HepG2 (cell line): ENCODE measurements around the gene PKMYT1. TPM values are rescaled to one million over a fixed set of nuclear protein-coding genes. Genes with fewer than 3 reads are reported as not detected.

Experiments
- EP300 ChIP-seq, 3 experiments: sonication (generic) in 1 of 3; formaldehyde crosslinking in 1 of 3; IDR thresholded peaks; 2 replicates each; pipeline versions ENCODE4 v1.5.1 to v1.6.1; 2011 to 2020; ENCODE audit warnings: low read depth in 2 of 3, low read length in 2 of 3, borderline replicate concordance in 1 of 3, improper control_type of control experiment in 1 of 3, mild to moderate bottlenecking in 1 of 3, missing genetic modification reagents in 1 of 3, moderate library complexity in 1 of 3
- GPN1 ChIP-seq: sonication (generic); formaldehyde crosslinking; IDR thresholded peaks from 2 replicates; pipeline ENCODE4 v1.5.1; 2020; ENCODE audit warnings: missing genetic modification reagents, borderline replicate concordance
- HDAC1 ChIP-seq: sonication (generic); formaldehyde crosslinking; IDR thresholded peaks from 2 replicates; pipeline ENCODE4 v1.5.1; 2020; ENCODE audit warnings: mild to moderate bottlenecking, missing genetic modification reagents
- HNF4G ChIP-seq, 2 experiments: sonication (generic) in 1 of 2; formaldehyde crosslinking in 1 of 2; IDR thresholded peaks; 2 replicates each; pipeline versions ENCODE4 v1.4.0 to v1.6.1; 2011 to 2020; ENCODE audit warnings: borderline replicate concordance in 2 of 2, low read depth in 2 of 2, mild to moderate bottlenecking in 2 of 2, low read length in 1 of 2, missing genetic modification reagents in 1 of 2, moderate library complexity in 1 of 2
- HOXA5 ChIP-seq: sonication (generic); formaldehyde crosslinking; IDR thresholded peaks from 2 replicates; pipeline ENCODE4 v1.4.0; 2020; ENCODE audit warnings: missing genetic modification reagents
- NFATC3 ChIP-seq: sonication (generic); formaldehyde crosslinking; IDR thresholded peaks from 2 replicates; pipeline ENCODE4 v1.5.1; 2020; ENCODE audit warnings: mild to moderate bottlenecking, missing genetic modification reagents
- NFIB ChIP-seq: sonication (generic); formaldehyde crosslinking; IDR thresholded peaks from 2 replicates; pipeline ENCODE4 v1.9.0; 2021; ENCODE audit warnings: missing genetic modification reagents, mild to moderate bottlenecking, borderline replicate concordance
- PHB2 ChIP-seq: fragments of 450-650 bp; IDR thresholded peaks from 2 replicates; pipeline ENCODE4 v1.6.1; 2018; ENCODE audit not compliant: partially characterized antibody
- REXO4 ChIP-seq: sonication (generic); formaldehyde crosslinking; IDR thresholded peaks from 2 replicates; pipeline ENCODE4 v1.8.0; 2022; ENCODE audit warnings: missing genetic modification reagents, mild to moderate bottlenecking, borderline replicate concordance
- SIN3B ChIP-seq: fragments of 150-350 bp; IDR thresholded peaks from 2 replicates; pipeline ENCODE4 v1.6.1; 2014; ENCODE audit warnings: low read length
- SMARCC2 ChIP-seq: fragments of 450-650 bp; IDR thresholded peaks from 2 replicates; pipeline ENCODE4 v1.6.1; 2017; ENCODE audit warnings: antibody characterized with exemption, mild to moderate bottlenecking
- SP4 ChIP-seq: sonication (generic); formaldehyde crosslinking; IDR thresholded peaks from 2 replicates; pipeline ENCODE4 v1.8.1; 2023; ENCODE audit warnings: mild to moderate bottlenecking, missing genetic modification reagents
- TCF12 ChIP-seq, 2 experiments: fragments of 450-650 bp in 1 of 2; sonication (generic) in 1 of 2; formaldehyde crosslinking in 1 of 2; IDR thresholded peaks; 2 replicates each; pipeline versions ENCODE4 v1.6.1 to v1.8.0; 2017 to 2022; ENCODE audit warnings: antibody characterized with exemption in 1 of 2, mild to moderate bottlenecking in 1 of 2, missing genetic modification reagents in 1 of 2, moderate library complexity in 1 of 2
- ZBTB34 ChIP-seq: sonication (generic); formaldehyde crosslinking; IDR thresholded peaks from 2 replicates; pipeline ENCODE4 v1.8.0; 2022; ENCODE audit warnings: mild to moderate bottlenecking, missing genetic modification reagents
- ZBTB38 ChIP-seq: sonication (generic); formaldehyde crosslinking; IDR thresholded peaks from 2 replicates; pipeline ENCODE4 v1.5.1; 2020; ENCODE audit warnings: mild to moderate bottlenecking, missing genetic modification reagents
- ZFP82 ChIP-seq: sonication (generic); formaldehyde crosslinking; IDR thresholded peaks from 2 replicates; pipeline ENCODE4 v1.5.1; 2020; ENCODE audit warnings: mild to moderate bottlenecking, missing genetic modification reagents, borderline replicate concordance
- ZNF235 ChIP-seq: sonication (generic); formaldehyde crosslinking; IDR thresholded peaks from 2 replicates; pipeline ENCODE4 v1.8.1; 2023; ENCODE audit warnings: mild to moderate bottlenecking, missing genetic modification reagents, borderline replicate concordance
- ZNF260 ChIP-seq: sonication (generic); formaldehyde crosslinking; IDR thresholded peaks from 2 replicates; pipeline ENCODE4 v1.4.0; 2020; ENCODE audit warnings: missing genetic modification reagents, low read depth, mild to moderate bottlenecking, borderline replicate concordance
- ZNF274 ChIP-seq: sonication (generic); formaldehyde crosslinking; IDR thresholded peaks from 2 replicates; pipeline ENCODE4 v1.5.1; 2020; ENCODE audit warnings: mild to moderate bottlenecking, missing genetic modification reagents
- ZNF431 ChIP-seq: sonication (generic); formaldehyde crosslinking; IDR thresholded peaks from 2 replicates; pipeline ENCODE4 v1.9.0; 2022; ENCODE audit warnings: missing genetic modification reagents, low read depth, mild to moderate bottlenecking, borderline replicate concordance
- ZNF556 ChIP-seq: sonication (generic); formaldehyde crosslinking; IDR thresholded peaks from 2 replicates; pipeline ENCODE4 v1.4.0; 2020; ENCODE audit warnings: mild to moderate bottlenecking, missing genetic modification reagents, borderline replicate concordance
- ZNF572 ChIP-seq: sonication (generic); formaldehyde crosslinking; IDR thresholded peaks from 2 replicates; pipeline ENCODE4 v1.5.1; 2020; ENCODE audit warnings: mild to moderate bottlenecking, missing genetic modification reagents
- ZNF607 ChIP-seq: sonication (generic); formaldehyde crosslinking; IDR thresholded peaks from 2 replicates; pipeline ENCODE4 v1.5.1; 2020; ENCODE audit warnings: missing genetic modification reagents, mild to moderate bottlenecking, borderline replicate concordance
- ZNF703 ChIP-seq: sonication (generic); formaldehyde crosslinking; IDR thresholded peaks from 2 replicates; pipeline ENCODE4 v1.5.1; 2020; ENCODE audit warnings: missing genetic modification reagents, mild to moderate bottlenecking, moderate library complexity, borderline replicate concordance
- ZNF800 ChIP-seq: sonication (generic); formaldehyde crosslinking; IDR thresholded peaks from 2 replicates; pipeline ENCODE4 v1.4.0; 2020; ENCODE audit warnings: missing genetic modification reagents
- ZSCAN30 ChIP-seq: sonication (generic); formaldehyde crosslinking; IDR thresholded peaks from 2 replicates; pipeline ENCODE4 v1.5.0; 2020; ENCODE audit warnings: mild to moderate bottlenecking, missing genetic modification reagents
- polyA plus RNA-seq, 8 experiments: library from polyadenylated mRNA; depleted of rRNA in 3 of 8; stranded (reverse) in 7 of 8; unstranded in 1 of 8; fragments of >200 nt; fragmentation: Illumina TruSeq in 4 of 8; extraction: Trizol in 4 of 8; gene quantifications; 2 replicates each; pipeline versions ENCODE4 v1.2.1 to v1.2.3, GENCODE V29; 2011 to 2016; ENCODE audit warnings: low read depth in 4 of 8, missing spikeins in 1 of 8, mixed read lengths in 1 of 8; ENCODE audit not compliant: insufficient read depth in 1 of 8
- total RNA-seq, 5 experiments: library from RNA; depleted of rRNA; stranded (reverse); fragments of >200 nt; fragmentation: Illumina TruSeq; extraction: Trizol; gene quantifications; 2 replicates each; pipeline ENCODE4 v1.2.3, GENCODE V29; 2016; ENCODE audit warnings: low read depth in 1 of 5

PKMYT1 gene
- total and polyA plus RNA-seq, 2 of the 13 experiments (the other 11 are each of a cell fraction or from before 2014, with no cell fraction given) = 7.0 to 27.8 TPM

- TF ChIP-seq NFATC3 (CRISPR knock-in tag) (no peak), SIN3B (no peak; the same call in 1 of the 2 replicates), HOXA5 (CRISPR knock-in tag) (peak; percentile 75; the same call in 1 of the 2 replicates), HNF4G (IDR thresholded peaks at IDR 0.05; ENCODE audit: borderline replicate concordance, low read depth, low read length) (no peak), HNF4G (CRISPR knock-in tag; IDR thresholded peaks at IDR 0.05; ENCODE audit: borderline replicate concordance, low read depth) (no peak), SP4 (CRISPR knock-in tag) (no peak; the same call in 1 of the 2 replicates), ZNF703 (CRISPR knock-in tag) (no peak), GPN1 (CRISPR knock-in tag) (no peak), ZBTB34 (no peak), ZBTB38 (CRISPR knock-in tag) (peak; percentile 20; the same call in 1 of the 2 replicates), ZNF607 (CRISPR knock-in tag) (no peak), TCF12 (IDR thresholded peaks at IDR 0.05) (no peak), TCF12 (CRISPR knock-in tag; IDR thresholded peaks at IDR 0.05) (no peak; the same call in 1 of the 2 replicates), EP300 (IDR thresholded peaks at IDR 0.05; ENCODE audit: low read depth in 2 of 2, low read length in 2 of 2) (peak in 1 of 2 experiments; percentile 66; a peak in 2 of 4 replicates), EP300 (CRISPR knock-in tag; IDR thresholded peaks at IDR 0.05; ENCODE audit: borderline replicate concordance) (peak; percentile 76; the same call in 1 of the 2 replicates), ZNF556 (CRISPR knock-in tag) (peak; percentile 77; the same call in 1 of the 2 replicates), ZSCAN30 (no peak), SMARCC2 (no peak), REXO4 (CRISPR knock-in tag) (no peak; the same call in 1 of the 2 replicates), NFIB (CRISPR knock-in tag) (no peak), ZNF260 (CRISPR knock-in tag) (no peak), PHB2 (no peak), HDAC1 (peak; percentile 79), ZNF431 (CRISPR knock-in tag) (no peak), ZNF572 (no peak), ZNF274 (peak; percentile 53; the same call in 1 of the 2 replicates), ZNF235 (CRISPR knock-in tag) (no peak), ZNF800 (no peak; the same call in 1 of the 2 replicates), ZFP82 (CRISPR knock-in tag) (no peak)
These were observed 40.6 kb upstream of the PKMYT1 start (continued) for GRCh38 chr16:3020604-3021448.
